ENCODE results near the gene HSF2BP. TPM values are rescaled to one million over a fixed set of nuclear protein-coding genes. Genes with fewer than 3 reads are reported as not detected.
A peak's percentile ranks its signal among the peaks of the same experiment; 100 is the strongest.

HSF2BP gene
- total RNA-seq, 1 experiment from 2014 or later, result 1.5 TPM

GRCh38 chr21:43573921-43574320 lies 85.4 kb downstream of the HSF2BP start:
- H3K4me1 ChIP-seq (ENCODE audit: insufficient read depth, low read length), result no peaks in the 10 kb centered on the region
- H3K56ac ChIP-seq (ENCODE audit: insufficient read length, low read depth, low read length), result no peak overlapping the region
- no peak overlapping the region for H3T11ph ChIP-seq (ENCODE audit: low read length)
- Mint-ChIP-seq H3K9me3 (no peaks in the 10 kb centered on the region), H3K36me3 (ENCODE audit: insufficient read depth in 1 of 3, low read depth in 3 of 3) (peaks cover 0 to 3% (median 0%) of the 10 kb centered on the region in 3 experiments; a peak in 1 of 7 replicates), H3K4me1 (peaks cover 5 to 7% of the 10 kb centered on the region in 2 experiments), H3K27ac (no peak overlapping the region), H3K27me3 (ENCODE audit: low read depth) (no peaks in the 10 kb centered on the region; the same call in none of the 2 replicates), H3K4me3 (no peak overlapping the region)
- no peak overlapping the region for H3K18ac ChIP-seq (ENCODE audit: insufficient read length, low read depth, low read length)
- peak overlapping the region; percentile 48; the same call in 1 of the 2 replicates for H3K14ac ChIP-seq (ENCODE audit: insufficient read depth, low read length)
- no peaks in the 10 kb centered on the region for H3K79me2 ChIP-seq (ENCODE audit: insufficient read depth, low read length)
- no peak overlapping the region for H3K4ac ChIP-seq (ENCODE audit: low read depth, low read length)
- H3K79me1 ChIP-seq (ENCODE audit: insufficient read depth, low read depth, low read length, poor library complexity, severe bottlenecking), result no peaks in the 10 kb centered on the region
- no peak overlapping the region for H2AFZ ChIP-seq (ENCODE audit: low read length)
- no peak overlapping the region for H3K9ac ChIP-seq (ENCODE audit: extremely low read depth, insufficient read length, low read length)
- no CpG with 5 or more reads among the region's 7 CpGs for WGBS (ENCODE audit: extremely low coverage, insufficient read length, low lambda C conversion rate)
- no peak overlapping the region for H2BK12ac ChIP-seq (ENCODE audit: insufficient read length, low read depth, low read length)
- H3K27me3 ChIP-seq (ENCODE audit: insufficient read depth, low read length), result no peaks in the 10 kb centered on the region
- TF ChIP-seq CTCF (conservative IDR thresholded peaks at IDR 0.05), result no peak
- H3K27ac ChIP-seq (ENCODE audit: insufficient read length, low read depth, low read length), result no peak overlapping the region
- H3K9me3 ChIP-seq (ENCODE audit: control insufficient read depth, low read depth, low read length), result no peaks in the 10 kb centered on the region
- H3K4me2 ChIP-seq (ENCODE audit: insufficient read depth, insufficient read length, low read length), result no peak overlapping the region
- DNase-seq, result no peak
- no peak overlapping the region for H3K23ac ChIP-seq (ENCODE audit: insufficient read length, low read depth, low read length)
- no peaks in the 10 kb centered on the region for H4K20me1 ChIP-seq (ENCODE audit: control insufficient read depth, insufficient read depth, insufficient read length)
- no peak overlapping the region for H2BK20ac ChIP-seq (ENCODE audit: low read depth, low read length, poor library complexity, severe bottlenecking)
- H2AK5ac ChIP-seq (ENCODE audit: insufficient read length, low read length), result no peak overlapping the region
- no peak overlapping the region for H2BK15ac ChIP-seq (ENCODE audit: low read depth, low read length)
- H2BK5ac ChIP-seq (ENCODE audit: insufficient read length, low read length), result no peak overlapping the region
- H2BK120ac ChIP-seq (ENCODE audit: low read depth, low read length, poor library complexity, severe bottlenecking), result no peak overlapping the region
- no peak overlapping the region for H4K5ac ChIP-seq (ENCODE audit: insufficient read length, low read depth, low read length)
- no peaks in the 10 kb centered on the region for H3K23me2 ChIP-seq (ENCODE audit: insufficient read length, low read depth, low read length, poor library complexity, severe bottlenecking)
- no peak overlapping the region for H4K8ac ChIP-seq (replicated peaks; ENCODE audit: insufficient read length, low read depth, low read length)
- no peak overlapping the region for H4K91ac ChIP-seq (ENCODE audit: insufficient read length, low read depth, low read length)
